Amniotic epithelial cell (primary cell): ENCODE data around the gene SMG1.
A peak's percentile ranks its signal among the peaks of the same experiment; 100 is the strongest.
"Not testable (repeated sequence)": the region's sequence is repeated elsewhere in the genome, so short reads cannot be mapped to it uniquely, and the experiment has no call there.

Source experiments
- DNase-seq: peaks from one replicate; pipeline ENCODE4 v3.0.0-alpha.2; 2010; ENCODE audit warnings: low read depth

SMG1 gene

DNA sequence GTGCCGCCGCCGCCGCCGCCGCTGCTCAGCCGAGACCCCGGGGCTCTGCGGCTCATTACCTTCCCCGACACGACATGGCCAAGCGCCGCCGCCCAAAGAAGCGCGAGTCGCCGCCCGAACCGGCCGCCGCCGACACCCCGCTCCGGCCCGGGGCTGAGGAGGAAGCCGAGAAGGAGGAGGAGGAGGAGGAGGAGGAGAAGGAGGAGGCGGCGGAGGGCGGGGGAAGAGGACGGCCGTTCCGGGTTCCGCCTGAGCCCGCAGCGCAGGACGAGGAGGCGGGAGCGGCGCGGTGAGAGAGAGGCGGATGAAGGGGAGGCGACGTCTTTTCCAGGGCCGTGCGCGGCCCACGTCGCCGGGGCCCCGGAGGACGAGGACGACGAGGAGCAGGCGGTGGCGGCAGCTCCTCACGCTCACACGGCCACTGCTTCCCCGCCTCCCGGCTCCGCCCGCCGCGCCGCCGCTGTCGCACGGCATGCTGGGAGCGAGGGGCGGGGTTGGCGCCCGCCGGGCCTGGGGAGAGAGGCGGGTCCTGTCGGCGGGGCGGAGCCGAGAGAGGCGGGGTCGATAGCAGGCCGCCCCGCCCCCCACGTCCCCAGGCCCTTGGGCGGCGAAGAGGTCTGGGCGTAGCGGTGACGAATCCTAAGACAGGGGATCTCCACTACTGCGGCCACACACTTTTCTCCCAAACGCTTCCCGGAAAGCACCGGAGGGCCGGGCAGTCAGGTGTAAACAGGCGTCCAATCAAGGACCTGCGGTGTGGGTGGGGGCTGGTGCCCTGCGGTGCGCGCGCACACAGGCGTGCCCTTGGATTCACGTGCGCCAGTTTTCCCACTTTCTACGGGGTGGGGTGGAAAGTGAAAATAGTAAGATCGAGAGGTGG lies at the start of gene SMG1:
Gene SMG1, minus strand, starts transcription at position 423 of the 880 bp plus-strand sequence. Its CDS starts 367 bp downstream, at position 56.
- peak; percentile 85 for DNase-seq

DNA sequence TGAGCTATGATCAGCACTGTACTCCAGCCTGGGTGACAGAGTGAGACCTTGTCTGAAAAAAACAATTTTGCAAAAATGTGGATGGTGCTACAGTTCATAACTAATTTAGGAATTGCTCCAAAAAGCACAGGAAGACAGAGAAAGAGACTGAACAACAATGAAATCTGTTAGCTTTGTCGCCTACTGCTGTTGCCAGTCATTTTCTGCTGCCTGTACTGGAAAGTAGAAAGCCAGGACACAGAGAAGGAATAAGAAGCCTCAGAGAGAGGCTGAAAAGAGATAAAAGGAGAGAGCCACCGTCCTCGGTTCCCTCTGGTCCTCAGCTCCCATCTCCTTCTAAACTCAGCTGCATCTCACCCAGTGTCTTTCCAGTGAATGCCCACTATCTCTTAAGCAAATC lies 48.9 kb upstream of the SMG1 start:
- no peak for DNase-seq

GRCh38 chr16:18969855-18970240 lies 43.6 kb upstream of the SMG1 start:
- no peak for DNase-seq

GRCh38 chr16:18969050-18969854 lies 43.0 kb upstream of the SMG1 start:
- peak; percentile 40 for DNase-seq

DNA sequence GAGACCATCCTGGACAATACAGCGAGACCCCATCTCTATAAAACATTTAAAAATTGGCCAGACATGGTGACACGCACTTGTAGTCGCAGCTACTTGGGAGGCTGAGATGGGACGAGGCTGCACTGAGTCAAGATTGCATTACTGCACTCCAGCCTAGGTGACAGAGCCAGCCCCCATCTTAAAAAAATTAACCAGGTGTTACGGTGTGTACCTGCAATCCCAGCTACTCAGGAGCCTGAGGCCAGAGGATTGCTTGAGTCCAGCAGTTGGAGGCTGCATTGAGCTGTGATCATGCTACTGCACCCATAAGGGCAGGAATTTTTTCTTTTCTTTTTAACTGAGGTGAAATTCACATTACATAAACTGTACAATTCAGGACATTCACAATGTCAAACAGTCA lies 40.6 kb upstream of the SMG1 start:
- DNase-seq: no peak

DNA sequence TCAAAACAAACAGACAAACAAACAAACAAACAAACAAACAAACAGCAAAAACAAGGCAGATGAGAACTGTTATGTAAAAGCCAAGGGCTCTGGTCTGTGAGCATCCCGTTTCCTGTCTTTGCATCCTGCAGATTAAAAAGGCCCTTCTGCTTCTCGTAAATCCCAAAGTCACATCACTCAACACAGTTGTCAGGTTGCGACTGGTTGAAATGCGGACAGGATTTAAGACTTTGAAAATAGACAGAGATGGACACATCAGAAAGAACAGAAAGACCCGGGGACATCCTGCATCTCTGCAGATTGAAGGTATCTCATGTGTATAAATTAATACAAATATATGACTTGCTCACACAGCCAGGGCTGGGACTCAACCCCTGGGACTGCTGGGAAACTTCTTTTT lies 39.3 kb upstream of the SMG1 start:
- no peak for DNase-seq

GRCh38 chr16:18959031-18959505 lies 32.9 kb upstream of the SMG1 start:
- DNase-seq: no peak

DNA sequence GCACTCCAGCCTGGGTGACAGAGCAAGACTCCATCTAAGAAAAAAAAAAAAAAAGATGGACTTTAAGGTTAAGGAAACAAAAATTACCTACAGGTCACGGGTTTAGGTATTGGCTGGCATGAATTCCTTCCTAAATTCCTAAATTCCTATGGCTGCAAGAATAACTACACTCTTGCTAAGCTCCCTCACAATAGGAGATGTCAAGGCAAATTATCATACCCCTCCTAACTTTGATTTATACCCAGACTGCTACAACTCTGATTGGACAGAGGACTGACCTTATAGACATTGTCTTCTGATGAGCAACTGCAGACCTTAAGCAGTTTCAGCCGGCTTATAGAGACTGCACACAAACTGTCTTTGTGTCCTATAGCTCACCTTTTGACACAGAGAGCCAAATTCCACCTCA lies 32.4 kb upstream of the SMG1 start:
- no peak for DNase-seq

DNA sequence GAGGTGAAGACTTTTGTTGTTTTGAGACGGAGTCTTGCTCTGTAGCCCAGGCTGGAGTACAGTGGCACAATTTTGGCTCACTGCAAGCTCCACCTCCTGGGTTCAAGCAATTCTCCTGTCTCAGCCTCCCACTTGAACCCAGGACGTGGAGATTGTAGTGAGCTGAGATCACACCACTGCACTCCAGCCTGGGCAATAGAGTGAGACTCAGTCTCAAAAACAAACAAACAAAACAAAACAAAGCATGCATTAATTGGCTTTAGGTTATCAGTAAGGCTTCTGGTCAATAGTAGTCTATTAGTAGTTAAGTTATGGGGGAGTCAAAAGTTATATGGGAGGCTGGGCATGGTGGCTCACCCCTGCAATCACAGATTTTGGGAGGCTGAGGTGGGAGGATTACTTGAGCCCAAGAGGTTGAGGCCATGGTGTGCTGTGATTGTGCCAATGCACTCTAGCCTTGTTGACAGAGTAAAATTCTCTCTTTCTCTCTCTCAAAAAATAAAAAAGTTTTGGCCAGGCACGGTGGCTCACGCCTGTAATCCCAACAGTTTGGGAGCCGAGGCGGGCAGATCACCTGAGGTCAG lies 30.5 kb upstream of the SMG1 start:
- not testable (repeated sequence) for DNase-seq

DNA sequence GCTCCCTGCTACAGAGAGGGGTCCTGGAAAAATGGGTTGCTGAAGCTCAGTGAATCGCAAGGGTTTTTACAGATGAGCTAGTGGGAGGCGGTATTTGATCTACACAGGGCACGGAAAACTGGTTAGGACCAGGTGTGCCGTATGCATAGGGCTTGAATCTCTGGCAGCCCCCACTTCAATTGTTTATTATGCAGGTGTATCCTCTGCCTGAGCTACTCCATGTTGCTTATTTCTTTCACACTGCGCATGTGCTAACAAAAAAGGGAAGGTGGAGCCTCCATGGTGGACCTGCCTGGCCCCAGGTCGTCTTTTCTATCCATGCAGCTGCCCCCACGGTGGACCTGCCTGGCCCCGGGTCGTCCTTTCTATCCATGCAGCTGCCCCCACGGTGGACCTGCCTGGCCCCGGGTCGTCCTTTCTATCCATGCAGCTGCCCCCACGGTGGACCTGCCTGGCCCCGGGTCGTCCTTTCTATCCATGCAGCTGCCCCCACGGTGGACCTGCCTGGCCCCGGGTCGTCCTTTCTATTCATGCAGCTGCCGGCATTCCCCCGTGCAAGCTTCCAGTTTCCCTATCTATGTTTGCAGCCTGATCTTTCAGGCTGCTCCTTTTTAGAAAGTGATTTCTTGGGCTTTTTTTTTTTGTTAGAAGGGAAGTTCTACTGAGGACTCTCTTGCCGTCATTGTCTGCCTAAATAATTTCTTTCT lies 29.8 kb upstream of the SMG1 start:
- not testable (repeated sequence) for DNase-seq

DNA sequence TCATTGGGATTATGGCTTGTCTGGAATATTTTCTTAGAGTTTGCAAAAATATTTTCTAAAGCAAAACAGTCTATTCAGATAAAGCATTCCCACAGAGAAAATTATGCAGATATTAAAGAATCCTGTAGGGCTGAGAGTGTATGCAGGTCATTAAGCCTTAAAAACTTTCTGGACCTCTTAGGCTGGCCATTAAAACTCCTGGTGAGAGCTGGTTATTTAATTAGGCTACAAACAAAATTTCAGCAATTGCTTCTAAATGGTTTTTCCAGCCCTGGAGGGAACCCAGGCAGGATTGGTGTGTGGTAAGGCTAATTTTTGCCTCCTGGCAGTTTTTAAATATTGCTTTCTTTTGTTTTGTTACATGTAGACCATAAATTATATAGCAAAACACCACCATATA lies 27.3 kb upstream of the SMG1 start:
- no peak for DNase-seq

DNA sequence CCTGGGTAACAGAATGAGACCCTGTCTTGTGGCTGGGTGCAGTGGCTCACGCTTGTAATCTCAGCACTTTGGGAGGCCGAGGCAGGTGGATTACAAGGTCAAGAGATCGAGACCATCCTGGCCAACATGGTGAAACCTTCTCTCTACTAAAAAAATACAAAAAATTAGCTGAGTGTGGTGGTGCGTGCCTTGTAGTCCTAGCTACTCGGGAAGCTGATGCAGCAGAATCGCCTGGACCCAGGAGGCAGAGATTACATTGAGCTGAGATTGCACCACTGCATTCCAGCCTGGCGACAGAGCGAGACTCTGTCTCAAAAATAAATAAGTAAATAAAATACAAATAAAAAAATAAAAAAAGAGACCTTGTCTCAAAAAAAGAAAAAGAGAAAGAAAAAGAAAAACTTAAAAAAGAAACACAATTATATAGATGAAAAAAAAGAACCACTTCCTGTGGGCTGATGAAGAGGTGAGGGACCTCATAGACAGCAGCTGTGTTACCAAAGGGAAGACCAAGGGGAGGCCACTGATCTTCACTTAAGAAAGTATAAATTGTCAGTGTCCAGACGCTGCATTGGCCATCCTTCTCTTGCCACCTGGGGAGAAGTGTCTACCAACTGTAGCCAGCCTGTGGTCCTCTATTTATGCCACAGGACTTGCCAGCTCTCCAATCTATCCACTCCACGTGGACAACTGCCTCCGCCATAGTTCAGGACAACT lies 24.4 kb upstream of the SMG1 start:
- peak; percentile 8 for DNase-seq

DNA sequence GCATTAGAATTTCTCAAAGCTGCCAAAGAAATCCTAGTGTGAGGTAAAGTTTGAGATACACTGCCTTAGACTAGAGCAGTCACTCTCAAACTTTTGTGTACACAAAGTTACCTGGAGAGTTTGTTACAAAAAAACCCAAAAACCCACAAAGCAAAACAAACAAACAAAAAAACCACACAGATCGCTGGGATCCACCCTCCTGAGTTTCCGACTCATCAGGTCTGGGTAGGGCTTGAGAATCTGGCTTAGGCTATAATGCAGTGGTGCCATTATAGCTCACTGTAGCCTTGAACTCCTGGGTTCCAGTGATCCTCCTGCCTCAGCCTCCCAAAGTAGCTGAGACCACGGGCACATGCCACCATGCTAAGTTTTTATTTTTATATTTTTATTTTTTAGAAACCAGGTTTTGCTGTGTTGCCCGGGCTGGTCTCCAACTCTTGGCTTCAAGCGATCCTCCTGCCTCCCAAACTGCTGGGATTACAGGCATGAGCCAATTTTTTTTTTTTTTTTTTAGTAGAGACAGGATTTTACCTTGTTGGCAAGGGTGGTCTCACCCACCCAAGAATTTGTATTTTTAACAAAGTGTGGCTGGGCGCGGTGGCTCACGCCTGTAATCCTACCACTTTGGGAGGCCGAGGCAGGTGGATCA lies 22.3 kb upstream of the SMG1 start:
- DNase-seq: no peak

DNA sequence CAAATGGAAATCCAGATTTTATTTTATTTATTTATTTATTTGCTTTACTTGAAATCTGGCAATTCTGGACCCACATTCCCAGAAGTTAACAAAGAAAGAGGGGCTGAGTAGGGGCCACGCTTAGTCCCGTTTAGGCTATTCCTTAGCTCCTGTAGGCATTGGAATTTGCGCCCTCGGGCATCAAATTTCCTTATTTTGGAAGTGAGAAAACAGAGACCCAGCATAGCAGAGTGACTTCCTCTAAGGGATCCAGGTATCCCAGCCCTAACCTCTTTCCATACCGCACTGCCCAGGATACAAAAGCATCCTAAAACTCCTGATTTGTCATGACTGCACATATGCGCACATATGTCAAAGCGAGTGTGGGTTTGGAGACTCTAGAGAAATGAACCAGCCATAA lies 19.0 kb upstream of the SMG1 start:
- no peak for DNase-seq

DNA sequence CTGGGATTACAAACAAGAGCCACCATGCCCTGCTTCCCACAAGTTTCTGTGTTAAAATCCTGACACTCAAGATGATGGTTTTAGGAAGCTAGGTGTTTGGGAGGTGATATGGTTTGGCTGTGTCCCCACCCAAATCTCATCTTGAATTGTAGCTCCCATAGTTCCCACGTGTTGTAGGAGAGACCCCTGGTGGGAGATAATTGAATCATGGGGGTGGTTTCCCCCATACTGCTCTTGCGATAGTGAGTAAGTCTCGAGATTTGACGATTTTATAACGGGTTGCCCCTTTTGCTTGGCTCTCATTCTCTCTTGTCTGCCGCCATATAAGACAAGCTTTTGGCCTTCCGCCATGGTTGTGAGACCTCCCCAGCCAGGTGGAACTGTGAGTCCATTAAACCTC lies 17.2 kb upstream of the SMG1 start:
- DNase-seq: no peak

DNA sequence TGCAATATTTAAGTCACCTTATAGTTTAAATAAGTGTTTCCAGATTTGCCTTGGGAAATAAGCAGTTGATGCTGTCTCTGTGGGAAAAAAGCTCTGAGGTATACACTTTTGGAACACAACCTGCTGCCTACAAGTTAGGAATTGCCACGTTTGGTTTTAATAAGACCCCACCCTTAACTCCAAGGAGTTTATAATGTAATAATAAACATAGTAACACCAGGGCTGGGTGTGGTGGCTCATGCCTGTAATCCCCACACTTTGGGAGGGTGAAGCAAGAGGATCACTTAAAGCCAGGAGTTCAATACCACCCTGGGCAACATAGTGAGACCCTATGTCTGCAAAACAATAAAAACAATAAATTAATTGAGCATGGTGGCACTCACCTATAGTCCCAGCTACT lies 15.9 kb upstream of the SMG1 start:
- no peak for DNase-seq

DNA sequence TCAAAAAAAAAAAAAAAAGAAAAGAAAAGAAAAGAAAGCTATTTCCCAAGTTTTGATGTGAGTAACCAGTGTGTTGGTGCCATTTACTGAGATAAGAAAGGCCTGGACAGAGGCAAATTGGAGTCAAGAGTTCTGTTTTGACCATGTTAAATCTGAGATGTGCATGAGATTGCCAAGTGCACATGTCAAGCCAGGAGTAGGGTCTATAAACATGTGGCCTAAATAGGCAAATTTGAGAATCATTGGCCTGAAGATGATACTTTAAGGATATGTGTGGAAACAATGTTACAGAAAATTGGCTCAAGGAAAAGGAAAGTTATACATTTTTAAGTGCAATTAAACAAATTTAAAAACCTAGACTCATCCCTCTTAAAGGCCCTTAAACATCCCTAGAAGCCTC lies 15.3 kb upstream of the SMG1 start:
- no peak for DNase-seq

DNA sequence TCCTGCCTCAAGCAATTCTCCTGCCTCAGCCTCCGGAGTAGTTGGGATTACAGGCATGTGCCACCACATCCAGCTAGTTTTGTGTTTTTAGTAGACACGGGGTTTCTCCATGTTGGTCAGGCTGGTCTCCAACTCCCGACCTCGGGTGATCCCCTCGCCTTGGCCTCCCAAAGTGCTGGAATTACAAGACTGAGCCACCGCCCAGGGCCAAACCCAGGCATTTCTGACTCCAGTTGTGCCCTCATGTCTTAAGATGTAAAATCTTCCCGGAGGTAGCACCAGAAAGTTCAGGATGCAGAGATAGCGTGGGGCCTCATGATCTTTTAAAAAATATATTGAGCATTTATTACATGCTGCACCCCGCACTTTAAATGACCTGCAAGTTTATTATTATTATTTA lies 12.8 kb upstream of the SMG1 start:
- no peak for DNase-seq

GRCh38 chr16:18937390-18937789 lies 11.2 kb upstream of the SMG1 start:
- DNase-seq: no peak

DNA sequence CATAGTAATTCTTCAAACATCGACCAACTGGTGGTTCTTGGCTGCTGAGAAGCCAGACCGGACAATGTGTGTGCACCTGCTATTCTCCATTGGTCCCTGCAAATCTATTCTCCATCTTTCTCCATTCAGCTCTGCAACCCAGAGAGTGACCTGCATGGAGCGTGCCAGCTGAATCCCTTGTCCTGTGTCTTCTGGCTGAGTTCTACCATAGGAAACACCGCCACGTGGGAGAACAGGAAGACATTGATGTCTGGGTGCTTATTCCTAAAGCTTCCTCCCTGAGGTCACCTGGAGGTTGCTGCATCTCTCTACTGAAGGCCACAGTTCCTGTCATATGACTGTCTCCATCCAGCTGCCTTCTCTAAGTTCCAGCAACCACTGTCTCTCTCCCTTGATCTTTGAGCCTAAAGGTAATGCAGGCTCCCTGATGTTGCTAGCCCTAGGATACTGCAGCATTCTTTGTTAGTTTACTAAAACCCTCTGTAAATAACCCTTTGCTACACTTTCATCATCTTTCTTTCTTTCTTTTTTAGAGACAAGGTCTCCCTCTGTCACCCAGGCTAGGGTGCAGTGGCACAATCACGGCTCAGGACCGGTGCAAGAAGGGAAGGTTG lies 10.6 kb upstream of the SMG1 start:
- DNase-seq: no peak
